Hepatic stellate cell (primary cell): ENCODE data around the gene FPGS.
"Not testable (repeated sequence)": the region's sequence is repeated elsewhere in the genome, so short reads cannot be mapped to it uniquely, and the experiment has no call there.

Experiments used
- DNase-seq: peaks from one replicate; pipeline ENCODE4 v3.0.0; 2011; ENCODE audit warnings: low spot score

Gene FPGS

DNA sequence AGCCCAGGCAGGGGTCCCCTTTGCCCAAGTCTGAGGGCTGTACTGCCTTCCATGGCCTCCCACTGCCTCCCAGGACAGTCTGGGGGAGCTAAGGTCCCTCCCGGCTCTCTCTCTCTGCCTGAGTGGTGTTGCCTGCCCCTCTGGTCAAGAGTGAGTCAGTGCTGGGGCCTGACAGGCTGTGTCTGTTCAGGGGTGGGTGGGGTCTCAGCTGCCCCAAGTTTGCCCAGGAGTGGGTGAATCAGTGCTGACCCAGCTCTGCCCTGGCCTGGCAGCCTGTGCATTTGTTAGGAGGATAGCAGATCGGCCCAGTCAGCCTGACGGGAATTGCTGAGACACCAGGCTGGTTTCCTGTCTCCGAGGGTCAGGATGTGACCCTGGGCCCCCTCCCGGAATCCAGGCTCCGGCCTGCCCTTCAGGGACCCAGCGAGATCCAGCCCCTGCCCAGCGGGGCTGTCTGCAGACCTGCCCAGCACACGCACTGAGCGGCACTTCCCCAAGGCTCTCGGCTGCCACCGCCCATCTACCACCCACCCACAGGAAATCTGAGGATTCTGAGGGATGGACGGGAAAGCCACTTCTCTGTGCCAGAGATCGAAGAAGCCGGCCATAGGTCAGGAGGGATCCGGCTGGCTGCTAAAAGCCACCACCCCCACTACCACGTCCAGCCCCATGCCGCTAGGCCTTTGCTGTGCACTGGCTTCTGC, 35.8 kb downstream of the FPGS start:
- peak; percentile 95 for DNase-seq

- DNase-seq, result no peak
Measured at GRCh38 chr9:127841087-127841835, 38.6 kb downstream of the FPGS start.

- peak; percentile 76 for DNase-seq
Measured at GRCh38 chr9:127844821-127845359, 42.2 kb downstream of the FPGS start.

DNA sequence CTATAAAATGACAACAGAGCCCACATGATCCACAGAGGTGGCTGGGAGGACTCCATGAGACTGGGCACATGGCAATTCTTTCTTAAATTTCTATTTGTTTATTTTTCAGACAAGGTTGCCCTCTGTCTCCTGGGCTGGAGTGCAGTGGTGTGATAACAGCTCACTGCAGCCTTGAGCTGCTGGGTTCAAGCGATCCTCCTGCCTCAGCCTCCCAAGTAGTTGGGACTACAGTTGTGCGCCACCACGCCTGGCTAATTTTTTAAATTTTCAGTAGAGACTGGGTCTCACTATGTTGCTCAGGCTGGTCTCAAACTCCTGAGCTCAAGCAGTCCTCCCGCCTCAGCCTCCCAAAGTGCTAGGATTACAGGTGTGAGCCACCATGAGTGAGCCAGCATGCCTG, 42.9 kb downstream of the FPGS start:
- DNase-seq, result not testable (repeated sequence)

GRCh38 chr9:127846443-127847177, 43.9 kb downstream of the FPGS start:
- peak; percentile 64 for DNase-seq

DNA sequence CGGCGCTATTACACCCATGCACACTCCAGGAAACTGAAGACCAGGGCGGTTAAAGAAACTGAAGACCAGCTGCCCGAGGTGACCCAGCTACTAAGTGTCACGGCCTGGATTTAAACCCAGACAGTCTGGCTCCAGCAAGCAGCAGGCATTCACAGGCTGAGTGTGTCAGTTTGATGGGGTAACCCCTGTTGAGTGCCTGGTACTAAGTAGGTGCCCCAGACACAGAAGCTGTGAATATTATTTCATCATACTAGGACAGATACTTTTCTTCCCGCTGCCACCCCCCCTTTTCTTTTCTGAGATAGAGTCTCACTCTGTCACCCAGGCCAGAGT, 44.5 kb downstream of the FPGS start:
- DNase-seq, result peak; percentile 56

DNA sequence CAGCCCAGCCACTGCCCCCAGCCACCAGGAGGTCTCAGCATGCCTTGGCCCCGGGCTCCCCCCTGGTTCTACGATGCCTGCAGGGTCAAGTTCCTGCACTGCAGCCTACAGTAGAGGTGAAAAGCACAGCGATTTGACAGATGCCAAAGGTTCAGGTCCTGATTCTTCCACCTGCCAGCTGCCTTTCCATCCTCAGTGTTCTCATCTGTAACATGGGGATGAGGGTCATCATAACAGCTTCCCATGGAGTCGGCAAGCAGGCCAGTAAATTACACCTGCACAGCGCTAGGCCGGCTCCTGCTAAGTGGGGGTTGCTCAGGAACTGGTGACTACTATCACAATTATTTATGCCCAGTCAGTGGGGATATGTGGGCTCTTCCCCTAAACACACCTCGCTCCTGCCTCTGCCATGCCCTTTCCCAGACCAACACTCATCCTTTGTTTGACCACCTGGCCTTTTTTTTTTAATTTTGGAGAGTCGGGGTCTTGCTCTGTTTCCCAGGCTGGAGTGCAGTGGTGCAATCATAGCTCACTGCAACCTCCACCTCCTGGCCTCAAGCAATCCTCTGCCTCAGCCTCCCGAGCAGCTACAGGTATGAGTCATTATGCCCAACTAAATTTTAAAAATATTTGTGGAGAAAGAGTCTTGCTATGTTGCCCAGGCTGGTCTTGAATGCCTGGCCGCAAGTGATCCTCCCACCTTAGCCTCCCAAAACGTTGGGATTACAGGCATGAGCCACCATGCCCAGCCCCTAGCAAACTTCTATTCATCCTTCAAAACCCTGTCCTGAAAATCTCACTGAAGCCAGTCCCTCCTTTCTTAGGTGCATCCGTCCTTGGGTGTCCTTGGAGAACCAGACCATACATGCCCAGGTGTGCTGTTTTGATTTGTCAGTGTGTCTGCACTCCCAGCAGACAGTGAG, 45.4 kb downstream of the FPGS start:
- DNase-seq, result no peak

DNA sequence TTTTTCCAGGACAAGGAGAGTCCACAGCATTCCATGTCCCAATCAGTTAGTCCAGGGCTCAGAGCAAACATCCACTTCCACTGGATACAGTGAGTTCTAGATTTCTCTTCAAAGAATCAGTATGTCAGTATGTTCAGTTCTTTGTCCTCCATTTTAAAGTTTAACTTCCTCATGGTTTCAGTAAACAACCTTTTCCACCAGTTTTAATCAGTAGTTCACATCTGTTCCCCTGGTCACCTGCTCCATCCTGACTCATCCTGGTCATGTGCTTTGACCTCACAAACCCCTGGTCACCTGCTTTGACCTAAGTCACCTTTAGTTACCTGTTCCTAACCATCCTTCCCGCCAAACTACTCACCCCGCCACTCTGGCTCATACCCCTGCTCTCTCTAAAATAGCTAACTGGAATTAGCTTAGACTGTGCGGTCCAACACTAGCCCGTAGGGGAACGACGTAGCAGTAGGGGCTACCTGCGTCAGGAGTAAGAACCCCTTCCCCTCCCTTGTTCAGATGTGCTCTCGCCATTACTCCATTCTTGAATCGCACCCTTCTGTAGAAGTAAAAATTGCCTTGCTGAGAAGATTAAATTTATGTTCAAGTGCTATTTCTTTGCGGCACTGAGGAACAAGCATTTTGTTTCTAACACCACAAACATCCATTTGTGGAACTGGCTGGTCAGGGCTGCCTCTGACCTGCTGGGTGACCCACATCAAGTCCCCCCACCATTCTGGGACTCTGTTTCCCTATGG, 46.2 kb downstream of the FPGS start:
- DNase-seq, result no peak

DNA sequence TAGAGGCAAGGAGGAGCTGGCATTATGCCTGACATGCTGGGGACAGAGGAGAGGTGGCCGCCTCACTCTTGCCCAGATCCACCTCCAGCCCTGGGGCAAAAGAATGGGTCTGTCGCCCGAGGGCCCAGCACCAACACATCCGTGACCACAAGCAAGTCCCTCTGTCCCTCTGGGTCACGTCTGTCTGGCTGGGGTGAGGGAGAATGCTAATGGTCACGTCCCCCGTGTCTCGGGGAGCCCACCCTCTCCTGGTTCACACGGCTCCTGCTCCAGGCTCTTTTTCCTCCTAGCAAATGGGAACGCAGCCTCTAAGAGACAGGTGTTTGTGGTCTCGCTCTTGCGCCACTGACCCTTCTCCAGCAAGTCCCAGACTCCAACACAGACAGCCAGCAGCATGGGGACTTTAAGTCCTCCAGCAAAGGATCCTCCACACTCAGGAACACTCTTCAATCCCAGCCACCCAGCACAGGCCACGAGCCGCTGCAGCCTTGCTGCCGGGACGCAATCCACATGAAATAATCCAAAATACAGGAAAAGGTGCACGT, 47.7 kb downstream of the FPGS start:
- DNase-seq, result no peak

- no peak for DNase-seq
Measured at GRCh38 chr9:127852829-127853228, 50.1 kb downstream of the FPGS start.

- DNase-seq, result no peak
Measured at GRCh38 chr9:127853312-127854183, 50.9 kb downstream of the FPGS start.

GRCh38 chr9:127854184-127854806, 51.6 kb downstream of the FPGS start, which contains the start of gene ENG:
Gene ENG (minus strand): TSS chr9:127854658. CDS start chr9:127854355, 303 bp downstream.
- DNase-seq, result peak; percentile 76

- no peak for DNase-seq
Measured at GRCh38 chr9:127854960-127855359, 52.3 kb downstream of the FPGS start.

DNA sequence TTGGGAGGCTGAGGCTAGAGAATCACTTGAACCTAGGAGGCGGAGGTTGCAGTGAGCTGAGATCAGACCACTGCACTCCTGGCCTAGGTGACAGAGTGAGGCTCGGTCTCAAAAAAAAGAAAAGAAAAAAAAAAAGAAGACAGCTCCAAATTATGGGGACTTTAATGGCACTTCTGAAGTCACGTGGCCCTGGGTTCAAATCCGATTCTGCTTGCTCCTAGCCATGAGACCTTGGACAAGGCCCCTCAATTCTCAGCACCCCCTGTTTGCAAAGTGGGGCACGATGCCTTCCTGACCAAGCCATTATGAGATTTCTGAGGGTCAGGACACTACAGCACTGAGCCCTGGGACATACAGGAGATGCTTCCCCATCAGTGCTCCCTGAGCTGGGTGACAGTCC, 52.8 kb downstream of the FPGS start:
- DNase-seq, result no peak

DNA sequence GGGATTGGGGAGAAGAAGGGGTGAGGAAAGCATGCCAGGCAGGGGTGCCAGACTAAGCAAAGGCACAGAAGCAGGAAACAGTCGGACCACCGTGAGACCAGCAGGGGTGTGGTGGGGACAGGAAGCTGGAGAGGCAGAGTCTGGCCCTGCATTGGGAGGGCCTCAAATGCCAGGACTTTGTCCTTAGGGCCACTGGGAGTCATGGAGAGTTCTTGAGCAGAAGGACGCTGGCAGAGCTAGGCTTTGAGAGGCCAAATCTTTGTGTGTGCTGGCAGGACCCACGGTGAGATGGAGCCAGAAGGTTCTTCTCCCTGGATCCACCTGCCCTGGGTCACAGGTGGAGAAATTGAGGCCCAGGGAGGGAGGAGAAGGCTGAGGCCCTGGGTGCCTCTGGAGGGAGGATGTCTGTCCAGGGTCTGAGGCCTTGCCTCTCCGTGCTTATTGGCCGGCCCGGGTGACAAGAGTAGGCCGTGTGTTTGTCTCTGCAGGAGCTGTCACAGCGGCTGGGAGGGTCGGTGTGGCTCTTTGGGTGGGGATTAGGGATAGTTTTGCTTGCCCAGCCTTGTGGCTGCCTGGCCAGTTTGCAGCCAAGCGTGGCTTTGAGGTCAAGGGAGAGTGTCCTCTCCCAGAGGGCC, 53.5 kb downstream of the FPGS start:
- no peak for DNase-seq

DNA sequence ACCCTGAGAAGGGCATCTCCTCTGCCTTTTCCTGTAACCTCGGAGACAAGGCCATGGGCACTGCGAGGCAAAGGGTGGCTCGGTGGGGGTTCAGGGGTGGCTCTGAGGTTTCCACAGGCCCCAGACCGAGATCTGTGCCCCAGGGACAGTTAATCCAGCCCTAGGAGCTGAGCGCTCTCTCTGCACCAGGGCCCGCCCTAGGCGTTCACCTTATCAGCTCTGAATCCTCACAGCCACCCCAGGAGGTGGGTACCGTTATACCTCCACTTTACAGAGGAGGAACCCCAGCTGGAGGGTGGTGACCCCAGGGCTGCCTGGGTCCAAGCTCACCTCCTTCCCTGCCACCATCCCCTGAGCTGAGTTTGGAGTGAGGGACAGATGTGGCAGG, 54.0 kb downstream of the FPGS start:
- DNase-seq, result no peak

DNA sequence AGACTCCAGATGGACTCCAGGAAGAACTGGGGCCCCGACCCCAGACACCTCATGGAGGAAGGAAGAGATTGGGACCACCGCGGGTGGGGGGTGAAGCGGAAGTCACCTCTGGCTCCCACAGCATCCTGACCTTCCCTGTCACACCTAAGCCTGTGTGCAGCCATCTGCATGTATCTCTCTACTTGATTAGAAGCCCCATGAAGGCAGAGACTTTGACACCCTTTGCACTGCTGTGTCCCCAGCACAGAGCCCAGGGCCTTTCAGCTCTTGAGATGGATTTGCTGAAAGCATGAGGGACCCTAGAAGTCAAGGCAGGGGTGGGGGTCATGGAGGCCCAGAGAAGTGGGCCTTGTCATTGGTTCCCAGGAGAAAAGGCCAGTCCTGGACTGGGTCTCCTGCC, 54.6 kb downstream of the FPGS start:
- DNase-seq, result no peak

DNA sequence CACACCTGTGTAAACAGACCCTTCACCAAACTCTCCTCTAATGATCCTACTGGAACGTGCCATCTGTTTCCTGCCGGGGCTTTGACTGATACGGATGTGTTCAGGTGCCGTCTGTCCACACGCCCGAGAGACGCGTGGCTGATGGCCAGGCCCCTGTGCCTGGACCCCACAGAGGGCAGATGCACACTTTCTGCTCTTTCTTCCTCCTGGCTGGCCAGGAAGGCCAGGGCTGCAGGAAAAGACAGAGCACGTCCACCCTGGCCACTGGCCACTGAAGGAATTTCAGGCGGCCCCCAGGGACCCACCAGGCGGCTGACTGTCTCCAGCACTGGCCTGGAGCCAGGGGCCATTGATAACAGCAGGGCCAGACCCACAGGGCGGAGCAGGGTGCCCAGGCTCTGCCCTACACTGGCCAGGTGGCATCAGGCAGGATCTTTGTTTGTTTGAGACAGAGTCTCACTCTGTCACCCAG, 55.4 kb downstream of the FPGS start:
- peak; percentile 74 for DNase-seq

GRCh38 chr9:127860260-127860659, 57.6 kb downstream of the FPGS start:
- no peak for DNase-seq
